Measurements from ENCODE around the gene FNBP1. TPM values are rescaled to one million over a fixed set of nuclear protein-coding genes. Genes with fewer than 3 reads are reported as not detected.
A peak's percentile ranks its signal among the peaks of the same experiment; 100 is the strongest.

FNBP1 gene
- total and polyA plus RNA-seq, 10 of the 15 experiments (the other 5 are each of a cell fraction or from before 2014, with no cell fraction given) = 64.5 to 353 (median 179) TPM

DNA sequence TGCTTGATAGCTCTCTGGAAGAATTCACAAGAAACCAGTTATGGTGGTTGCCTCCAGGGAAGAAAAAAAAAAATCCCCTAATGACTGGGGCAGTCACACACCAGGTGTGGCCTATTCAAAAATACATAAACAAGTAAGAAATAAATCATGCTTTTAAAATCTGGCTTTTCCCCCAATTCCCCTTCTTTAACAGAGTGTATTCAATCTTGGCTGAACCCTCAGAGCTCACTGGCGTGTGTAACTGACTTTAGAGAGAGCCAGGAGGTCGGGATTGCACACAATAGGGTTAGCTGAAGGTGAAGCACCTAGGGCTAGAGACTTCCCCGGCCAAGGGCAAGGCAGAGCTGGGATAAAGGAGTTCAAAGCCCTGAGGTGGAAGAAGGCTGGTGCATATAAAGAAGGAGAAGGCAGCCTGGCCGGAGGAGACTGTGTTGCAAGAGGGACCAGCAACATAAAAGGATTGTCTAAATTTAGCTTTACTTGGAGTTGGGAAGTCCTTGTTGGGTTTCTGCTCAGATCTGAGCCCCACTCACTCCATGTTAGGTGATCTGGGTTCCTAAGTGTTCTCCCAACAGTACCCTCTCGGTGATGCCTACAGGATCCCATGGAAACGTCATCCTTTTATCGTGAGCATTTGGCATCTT is 19.7 kb downstream of the FNBP1 start (continued):
- TF ChIP-seq EP300 (IDR thresholded peaks at IDR 0.05; ENCODE audit: borderline replicate concordance in 1 of 2, control insufficient read depth in 1 of 2, low read depth in 2 of 2, low read length in 2 of 2) (peak; percentile 9 to 85; a peak in 2 of 4 replicates), MEF2A (IDR thresholded peaks at IDR 0.05; ENCODE audit: insufficient read depth, low read depth, low read length) (peak; percentile 30; the same call in 1 of the 2 replicates), ESRRA (IDR thresholded peaks at IDR 0.05; ENCODE audit: low read length) (no peak), SREBF2 (IDR thresholded peaks at IDR 0.05; ENCODE audit: low read length) (no peak), FOS (IDR thresholded peaks at IDR 0.05; ENCODE audit: borderline replicate concordance, extremely low read depth, insufficient read length) (no peak), ZNF622 (IDR thresholded peaks at IDR 0.05) (no peak), CREB1 (IDR thresholded peaks at IDR 0.05; ENCODE audit: low read depth) (peak; percentile 22; the same call in 1 of the 2 replicates), SREBF1 (IDR thresholded peaks at IDR 0.05; ENCODE audit: low read length) (no peak), SIN3A (IDR thresholded peaks at IDR 0.05; ENCODE audit: low read depth, low read length) (no peak), ZNF384 (IDR thresholded peaks at IDR 0.05; ENCODE audit: borderline replicate concordance, low read depth, low read length) (peak; percentile 67; the same call in 1 of the 2 replicates), HDGF (IDR thresholded peaks at IDR 0.05) (no peak), ZNF274 (IDR thresholded peaks at IDR 0.05; ENCODE audit: insufficient read depth, insufficient read length) (no peak), PAX5 (IDR thresholded peaks at IDR 0.05; ENCODE audit: borderline replicate concordance, low read depth, low read length) (peak; percentile 68; the same call in 1 of the 2 replicates), PAX8 (IDR thresholded peaks at IDR 0.05) (no peak), ZNF24 (IDR thresholded peaks at IDR 0.05) (no peak), STAT3 (IDR thresholded peaks at IDR 0.05; ENCODE audit: low read depth, low read length) (no peak), BACH1 (IDR thresholded peaks at IDR 0.05; ENCODE audit: borderline replicate concordance) (0 out of 2 replicates have a peak, but pooled peaks have one; percentile 29)
- TF ChIP-seq, protein P1, sequence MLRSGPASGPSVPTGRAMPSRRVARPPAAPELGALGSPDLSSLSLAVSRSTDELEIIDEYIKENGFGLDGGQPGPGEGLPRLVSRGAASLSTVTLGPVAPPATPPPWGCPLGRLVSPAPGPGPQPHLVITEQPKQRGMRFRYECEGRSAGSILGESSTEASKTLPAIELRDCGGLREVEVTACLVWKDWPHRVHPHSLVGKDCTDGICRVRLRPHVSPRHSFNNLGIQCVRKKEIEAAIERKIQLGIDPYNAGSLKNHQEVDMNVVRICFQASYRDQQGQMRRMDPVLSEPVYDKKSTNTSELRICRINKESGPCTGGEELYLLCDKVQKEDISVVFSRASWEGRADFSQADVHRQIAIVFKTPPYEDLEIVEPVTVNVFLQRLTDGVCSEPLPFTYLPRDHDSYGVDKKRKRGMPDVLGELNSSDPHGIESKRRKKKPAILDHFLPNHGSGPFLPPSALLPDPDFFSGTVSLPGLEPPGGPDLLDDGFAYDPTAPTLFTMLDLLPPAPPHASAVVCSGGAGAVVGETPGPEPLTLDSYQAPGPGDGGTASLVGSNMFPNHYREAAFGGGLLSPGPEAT (IDR thresholded peaks at IDR 0.05; ENCODE audit: low read depth) = peak; percentile 88
- TF ChIP-seq, protein P2, sequence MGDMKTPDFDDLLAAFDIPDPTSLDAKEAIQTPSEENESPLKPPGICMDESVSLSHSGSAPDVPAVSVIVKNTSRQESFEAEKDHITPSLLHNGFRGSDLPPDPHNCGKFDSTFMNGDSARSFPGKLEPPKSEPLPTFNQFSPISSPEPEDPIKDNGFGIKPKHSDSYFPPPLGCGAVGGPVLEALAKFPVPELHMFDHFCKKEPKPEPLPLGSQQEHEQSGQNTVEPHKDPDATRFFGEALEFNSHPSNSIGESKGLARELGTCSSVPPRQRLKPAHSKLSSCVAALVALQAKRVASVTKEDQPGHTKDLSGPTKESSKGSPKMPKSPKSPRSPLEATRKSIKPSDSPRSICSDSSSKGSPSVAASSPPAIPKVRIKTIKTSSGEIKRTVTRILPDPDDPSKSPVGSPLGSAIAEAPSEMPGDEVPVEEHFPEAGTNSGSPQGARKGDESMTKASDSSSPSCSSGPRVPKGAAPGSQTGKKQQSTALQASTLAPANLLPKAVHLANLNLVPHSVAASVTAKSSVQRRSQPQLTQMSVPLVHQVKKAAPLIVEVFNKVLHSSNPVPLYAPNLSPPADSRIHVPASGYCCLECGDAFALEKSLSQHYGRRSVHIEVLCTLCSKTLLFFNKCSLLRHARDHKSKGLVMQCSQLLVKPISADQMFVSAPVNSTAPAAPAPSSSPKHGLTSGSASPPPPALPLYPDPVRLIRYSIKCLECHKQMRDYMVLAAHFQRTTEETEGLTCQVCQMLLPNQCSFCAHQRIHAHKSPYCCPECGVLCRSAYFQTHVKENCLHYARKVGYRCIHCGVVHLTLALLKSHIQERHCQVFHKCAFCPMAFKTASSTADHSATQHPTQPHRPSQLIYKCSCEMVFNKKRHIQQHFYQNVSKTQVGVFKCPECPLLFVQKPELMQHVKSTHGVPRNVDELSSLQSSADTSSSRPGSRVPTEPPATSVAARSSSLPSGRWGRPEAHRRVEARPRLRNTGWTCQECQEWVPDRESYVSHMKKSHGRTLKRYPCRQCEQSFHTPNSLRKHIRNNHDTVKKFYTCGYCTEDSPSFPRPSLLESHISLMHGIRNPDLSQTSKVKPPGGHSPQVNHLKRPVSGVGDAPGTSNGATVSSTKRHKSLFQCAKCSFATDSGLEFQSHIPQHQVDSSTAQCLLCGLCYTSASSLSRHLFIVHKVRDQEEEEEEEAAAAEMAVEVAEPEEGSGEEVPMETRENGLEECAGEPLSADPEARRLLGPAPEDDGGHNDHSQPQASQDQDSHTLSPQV (IDR thresholded peaks at IDR 0.05) = peak; percentile 90
- TF ChIP-seq, protein P3, sequence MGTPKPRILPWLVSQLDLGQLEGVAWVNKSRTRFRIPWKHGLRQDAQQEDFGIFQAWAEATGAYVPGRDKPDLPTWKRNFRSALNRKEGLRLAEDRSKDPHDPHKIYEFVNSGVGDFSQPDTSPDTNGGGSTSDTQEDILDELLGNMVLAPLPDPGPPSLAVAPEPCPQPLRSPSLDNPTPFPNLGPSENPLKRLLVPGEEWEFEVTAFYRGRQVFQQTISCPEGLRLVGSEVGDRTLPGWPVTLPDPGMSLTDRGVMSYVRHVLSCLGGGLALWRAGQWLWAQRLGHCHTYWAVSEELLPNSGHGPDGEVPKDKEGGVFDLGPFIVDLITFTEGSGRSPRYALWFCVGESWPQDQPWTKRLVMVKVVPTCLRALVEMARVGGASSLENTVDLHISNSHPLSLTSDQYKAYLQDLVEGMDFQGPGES (IDR thresholded peaks at IDR 0.05) = no peak
- TF ChIP-seq, protein P4, sequence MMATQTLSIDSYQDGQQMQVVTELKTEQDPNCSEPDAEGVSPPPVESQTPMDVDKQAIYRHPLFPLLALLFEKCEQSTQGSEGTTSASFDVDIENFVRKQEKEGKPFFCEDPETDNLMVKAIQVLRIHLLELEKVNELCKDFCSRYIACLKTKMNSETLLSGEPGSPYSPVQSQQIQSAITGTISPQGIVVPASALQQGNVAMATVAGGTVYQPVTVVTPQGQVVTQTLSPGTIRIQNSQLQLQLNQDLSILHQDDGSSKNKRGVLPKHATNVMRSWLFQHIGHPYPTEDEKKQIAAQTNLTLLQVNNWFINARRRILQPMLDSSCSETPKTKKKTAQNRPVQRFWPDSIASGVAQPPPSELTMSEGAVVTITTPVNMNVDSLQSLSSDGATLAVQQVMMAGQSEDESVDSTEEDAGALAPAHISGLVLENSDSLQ (IDR thresholded peaks at IDR 0.05) = 0 out of 2 replicates have a peak, but pooled peaks have one; percentile 10
- TF ChIP-seq, protein P5, sequence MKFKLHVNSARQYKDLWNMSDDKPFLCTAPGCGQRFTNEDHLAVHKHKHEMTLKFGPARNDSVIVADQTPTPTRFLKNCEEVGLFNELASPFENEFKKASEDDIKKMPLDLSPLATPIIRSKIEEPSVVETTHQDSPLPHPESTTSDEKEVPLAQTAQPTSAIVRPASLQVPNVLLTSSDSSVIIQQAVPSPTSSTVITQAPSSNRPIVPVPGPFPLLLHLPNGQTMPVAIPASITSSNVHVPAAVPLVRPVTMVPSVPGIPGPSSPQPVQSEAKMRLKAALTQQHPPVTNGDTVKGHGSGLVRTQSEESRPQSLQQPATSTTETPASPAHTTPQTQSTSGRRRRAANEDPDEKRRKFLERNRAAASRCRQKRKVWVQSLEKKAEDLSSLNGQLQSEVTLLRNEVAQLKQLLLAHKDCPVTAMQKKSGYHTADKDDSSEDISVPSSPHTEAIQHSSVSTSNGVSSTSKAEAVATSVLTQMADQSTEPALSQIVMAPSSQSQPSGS (IDR thresholded peaks at IDR 0.05; ENCODE audit: low read length) = peak; percentile 89
